NK-92 (cell line): ENCODE results near the gene MGAT4B.

Source experiments
- DNase-seq: peaks from one replicate; lab custom pipeline; 2025; ENCODE audit not compliant: unreplicated experiment; lab: John Stamatoyannopoulos, UW

The MGAT4B gene

DNA sequence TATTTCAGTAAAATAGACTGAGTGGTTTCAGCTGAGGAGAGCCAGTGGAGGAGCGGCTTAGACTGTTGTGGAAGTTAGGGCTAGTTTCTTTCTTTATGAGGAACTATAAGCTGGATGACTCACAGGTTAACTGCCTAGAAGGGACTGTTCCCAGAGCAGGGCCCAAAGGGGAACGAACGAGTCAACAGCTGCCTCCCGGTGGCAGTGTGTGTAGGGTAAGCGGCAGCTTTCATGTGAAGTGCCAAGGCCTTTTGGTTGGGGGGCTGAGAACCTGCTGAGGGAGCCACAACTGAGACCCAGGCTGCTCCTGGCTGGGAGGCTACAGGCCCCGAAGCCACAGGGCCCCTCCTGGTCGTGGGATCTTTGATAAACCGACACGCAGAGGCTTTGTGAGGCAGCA is 21.0 kb upstream of the MGAT4B start:
- no peak for DNase-seq

DNA sequence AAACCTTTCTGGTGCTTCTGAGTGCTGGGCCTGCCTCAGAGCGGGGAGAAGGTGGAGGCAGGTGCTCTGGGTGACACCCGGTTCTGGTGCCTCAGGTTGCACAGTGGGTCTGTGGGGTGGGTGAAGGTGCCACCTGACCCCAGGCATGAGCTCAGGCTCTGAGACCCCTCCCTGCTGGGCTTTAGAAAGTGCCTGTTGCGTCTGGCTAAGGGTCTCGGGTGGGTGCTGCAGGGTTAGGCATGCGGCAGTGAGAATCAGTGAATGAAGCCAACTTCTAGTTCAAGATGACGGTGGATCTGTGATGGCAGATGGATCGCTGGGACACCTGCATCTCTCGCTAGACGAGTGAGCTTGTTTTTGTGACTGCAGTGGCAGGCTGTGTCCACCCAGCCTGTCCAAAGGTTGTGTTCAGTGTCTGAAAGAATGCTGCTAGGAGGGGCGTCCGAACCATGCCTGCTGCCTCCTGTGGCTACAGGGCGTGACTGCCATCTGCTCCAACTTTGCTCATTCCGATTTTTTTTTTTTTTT is 19.1 kb upstream of the MGAT4B start:
- no peak for DNase-seq

DNA sequence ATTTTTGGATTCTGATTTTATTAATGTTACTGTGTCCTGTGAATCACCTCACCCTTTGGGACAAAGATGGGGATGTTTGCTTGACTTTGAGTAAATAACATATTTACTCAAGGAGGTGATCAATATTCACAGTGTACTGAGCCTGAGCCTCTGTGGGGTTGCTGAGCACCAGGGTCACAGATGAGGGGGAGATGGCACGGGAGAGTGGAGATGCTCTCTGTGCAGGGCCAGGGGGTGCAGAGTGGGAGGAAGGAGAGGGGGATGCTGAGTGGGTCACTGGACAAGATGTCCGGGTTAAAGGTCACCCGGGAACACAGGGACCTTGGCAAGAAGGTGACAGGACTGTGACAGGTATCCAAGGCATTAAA is 18.1 kb upstream of the MGAT4B start:
- no peak for DNase-seq

DNA sequence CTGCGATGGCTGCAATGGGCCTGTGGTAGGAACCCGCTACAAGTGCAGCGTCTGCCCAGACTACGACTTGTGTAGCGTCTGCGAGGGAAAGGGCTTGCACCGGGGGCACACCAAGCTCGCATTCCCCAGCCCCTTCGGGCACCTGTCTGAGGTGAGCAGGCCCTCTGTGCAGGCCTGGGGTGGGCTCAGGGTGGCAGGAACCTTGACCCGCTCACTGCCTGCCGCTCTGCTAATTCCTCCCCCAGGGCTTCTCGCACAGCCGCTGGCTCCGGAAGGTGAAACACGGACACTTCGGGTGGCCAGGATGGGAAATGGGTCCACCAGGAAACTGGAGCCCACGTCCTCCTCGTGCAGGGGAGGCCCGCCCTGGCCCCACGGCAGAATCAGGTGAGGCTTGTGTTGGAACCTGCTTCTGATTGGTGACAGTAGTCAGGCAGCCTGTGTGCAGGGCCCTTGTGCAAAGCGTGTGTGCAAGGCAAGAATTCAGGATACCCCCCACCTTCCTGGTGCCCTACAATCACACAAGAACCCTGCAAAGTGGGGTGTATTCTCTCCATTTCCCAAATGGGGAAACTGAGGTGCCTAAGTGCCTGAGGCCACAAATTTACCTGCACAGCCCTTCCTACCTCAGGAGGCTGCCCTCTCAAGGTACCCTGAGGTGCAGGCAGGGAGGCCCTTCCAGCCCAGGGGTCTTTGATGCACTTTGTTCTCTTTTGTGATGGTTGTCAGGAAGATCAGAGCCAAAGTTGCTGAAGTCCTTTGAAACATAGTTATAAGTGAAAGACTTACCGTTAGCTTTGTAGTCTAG is 17.5 kb upstream of the MGAT4B start:
- DNase-seq: no peak

DNA sequence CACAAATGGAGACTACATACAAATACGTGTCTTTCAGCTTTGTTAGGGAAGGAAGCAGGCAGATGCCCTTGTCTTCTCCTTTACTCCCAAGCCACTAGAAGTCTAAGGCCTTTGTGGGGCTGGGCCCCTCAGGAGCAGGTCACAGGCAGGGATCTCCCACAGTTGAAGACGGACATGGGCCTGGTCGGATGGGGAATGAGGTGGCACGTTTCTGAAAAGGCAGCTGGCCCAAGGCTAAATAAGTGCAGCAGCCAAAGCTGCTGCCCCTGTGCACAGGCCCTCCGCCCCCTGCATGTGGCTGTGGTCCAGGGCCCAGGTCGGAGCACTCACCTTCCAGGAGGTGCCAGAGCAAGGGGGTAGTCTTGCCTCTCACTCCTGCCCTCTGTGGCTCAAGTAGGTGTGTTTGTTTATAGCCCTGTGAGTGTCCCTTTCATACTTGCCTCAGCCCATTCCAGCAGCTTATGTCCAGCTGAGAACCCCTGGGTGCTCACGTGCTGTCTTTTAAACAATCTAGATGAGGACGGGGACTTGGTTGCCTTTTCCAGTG is 15.9 kb upstream of the MGAT4B start:
- DNase-seq: no peak

DNA sequence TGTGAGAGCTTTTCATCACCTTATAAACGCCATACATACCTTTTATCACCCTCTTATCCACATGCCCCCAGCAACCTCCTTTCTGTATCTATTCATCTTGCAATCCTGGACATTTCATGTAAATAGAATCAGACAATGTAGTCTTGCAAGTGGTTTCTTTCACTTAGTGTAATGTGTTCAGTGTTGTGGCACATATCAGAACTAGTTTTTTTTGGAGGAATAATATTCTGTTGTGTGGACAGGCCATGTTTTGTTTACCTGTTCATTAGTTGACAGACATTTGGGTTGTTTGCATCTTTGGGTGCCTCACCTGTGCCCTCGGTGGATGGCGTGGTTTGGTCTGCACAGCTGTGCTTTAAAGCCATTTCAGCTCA is 15.4 kb upstream of the MGAT4B start:
- no peak for DNase-seq

DNA sequence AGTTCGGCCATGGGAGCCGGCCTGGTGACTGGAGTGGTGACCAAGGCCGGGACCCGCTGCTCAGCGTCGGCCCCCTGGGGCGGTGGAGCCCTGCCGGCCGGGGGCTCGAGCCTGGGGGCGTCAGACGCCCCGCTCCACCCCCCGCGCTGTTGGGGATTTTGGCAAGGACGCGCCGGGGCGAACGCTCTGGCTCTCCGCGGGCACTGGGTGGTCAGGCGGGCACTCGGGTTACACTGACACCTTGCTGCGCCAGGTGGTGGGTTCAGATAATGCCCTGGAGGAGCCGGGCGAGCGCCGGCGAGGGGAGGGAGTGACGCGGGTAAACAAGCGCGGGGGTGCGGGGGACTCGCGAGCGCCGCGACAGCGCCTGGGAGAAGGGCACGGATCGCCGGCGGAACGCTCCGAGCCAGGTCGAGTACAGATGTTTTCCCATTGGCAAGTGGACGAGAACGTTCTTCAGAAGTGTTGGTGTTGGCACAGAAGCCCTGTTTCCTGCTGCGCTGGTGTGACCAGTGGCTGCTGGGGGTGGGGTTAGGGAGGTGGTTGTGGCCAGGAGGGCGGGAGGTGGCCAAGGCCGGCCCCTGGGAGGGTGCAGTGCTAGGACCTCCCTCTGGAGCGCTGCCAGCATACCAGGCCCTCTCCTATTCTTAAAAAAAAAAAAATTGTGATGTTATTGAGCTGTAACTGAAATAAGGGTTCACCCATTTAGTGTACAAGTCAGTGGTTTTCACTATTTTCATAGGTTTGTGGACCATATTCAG is 14.8 kb upstream of the MGAT4B start:
- no peak for DNase-seq

DNA sequence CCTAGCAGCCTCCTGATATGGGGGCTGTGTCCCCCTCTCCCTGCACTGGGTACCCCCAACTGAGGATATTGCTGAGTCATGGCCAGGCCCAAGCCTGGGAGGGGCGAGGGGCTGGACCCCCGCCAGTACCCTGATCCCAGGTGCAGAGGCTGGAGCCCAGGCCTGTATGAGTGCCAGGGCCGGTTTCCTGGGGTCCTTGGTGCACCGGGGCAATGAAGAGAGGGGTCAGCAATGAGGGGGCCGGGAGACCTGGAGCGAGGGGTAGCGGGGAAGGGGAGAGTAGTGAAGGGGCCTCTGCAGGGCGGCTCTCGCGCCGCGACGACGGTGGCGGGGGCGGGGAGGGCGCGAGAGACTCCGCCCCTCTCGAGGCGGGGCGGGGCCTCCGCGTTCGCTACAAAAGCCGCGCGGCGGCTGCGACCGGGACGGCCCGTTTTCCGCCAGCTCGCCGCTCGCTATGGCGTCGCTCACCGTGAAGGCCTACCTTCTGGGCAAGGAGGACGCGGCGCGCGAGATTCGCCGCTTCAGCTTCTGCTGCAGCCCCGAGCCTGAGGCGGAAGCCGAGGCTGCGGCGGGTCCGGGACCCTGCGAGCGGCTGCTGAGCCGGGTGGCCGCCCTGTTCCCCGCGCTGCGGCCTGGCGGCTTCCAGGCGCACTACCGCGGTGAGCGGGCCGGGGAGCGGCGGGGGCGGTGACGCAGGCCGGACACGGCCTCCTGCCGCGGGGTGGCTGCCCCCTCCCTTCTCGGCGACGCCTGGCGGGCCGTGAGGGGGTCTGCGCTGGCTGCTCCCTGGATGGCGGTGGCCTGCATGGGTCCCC is 14.0 kb upstream of the MGAT4B start, which contains the start of gene SQSTM1:
TSS of gene SQSTM1 (plus strand) at position 423 of the 815 bp plus-strand sequence. CDS start at position 455, 32 bp downstream.
- DNase-seq: no peak

DNA sequence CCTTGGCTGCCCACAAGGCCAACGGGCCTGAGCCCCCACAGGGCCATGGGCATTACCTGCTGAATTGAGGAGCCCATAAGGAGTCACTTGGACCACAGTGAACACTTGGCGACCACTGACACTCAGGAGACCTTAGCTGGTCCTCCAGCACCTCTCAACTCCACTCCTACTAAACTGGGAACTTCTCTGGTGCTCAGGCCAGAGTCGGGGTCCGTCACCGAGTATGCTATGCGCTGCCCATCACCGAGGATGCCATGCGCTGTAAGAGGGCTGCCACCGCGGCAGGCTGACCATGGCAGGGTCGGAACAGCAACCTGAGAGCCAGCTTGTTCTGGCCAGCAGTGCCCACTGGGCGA is 13.4 kb upstream of the MGAT4B start:
- no peak for DNase-seq

DNA sequence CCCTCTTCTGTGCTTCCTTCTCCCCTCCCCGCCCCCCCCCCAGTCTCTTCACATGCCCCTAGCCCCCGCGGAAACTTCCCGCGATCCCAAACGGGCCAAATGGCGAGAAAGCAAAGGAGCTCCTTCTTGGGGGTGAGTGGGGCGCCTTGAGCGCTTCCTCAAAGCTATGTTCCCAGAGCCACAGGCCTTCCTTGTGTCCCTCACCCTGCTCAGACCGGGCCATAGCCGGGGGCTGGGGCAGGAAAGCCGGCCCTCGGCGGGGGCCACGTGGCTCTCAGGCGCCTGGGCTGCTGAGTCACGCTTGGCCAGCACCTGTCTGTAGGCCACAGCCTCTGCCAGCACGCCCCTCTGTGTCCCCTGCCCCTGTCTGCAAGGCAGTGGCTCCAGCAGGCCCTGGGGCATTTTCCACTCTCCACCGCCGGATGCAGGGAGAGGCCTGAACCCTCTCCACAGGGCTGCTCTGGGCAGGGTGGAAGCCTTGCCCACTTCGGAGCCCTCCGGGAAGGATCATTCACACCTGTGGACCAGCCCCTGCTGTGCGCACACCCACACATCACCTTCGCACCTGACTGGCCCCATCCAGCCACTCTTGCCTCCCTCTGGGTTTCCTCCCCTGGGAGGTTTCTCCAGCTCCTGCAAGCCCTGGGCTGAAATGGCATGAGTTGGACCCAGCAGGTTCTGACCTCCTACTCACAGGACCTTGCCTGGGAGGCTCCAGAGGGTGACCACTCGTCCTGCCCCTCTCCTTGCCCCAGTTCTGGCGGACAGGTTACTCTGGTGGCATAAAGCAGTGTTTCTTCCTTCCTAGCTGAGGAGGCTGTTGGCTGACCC is 12.8 kb upstream of the MGAT4B start:
- DNase-seq: no peak

DNA sequence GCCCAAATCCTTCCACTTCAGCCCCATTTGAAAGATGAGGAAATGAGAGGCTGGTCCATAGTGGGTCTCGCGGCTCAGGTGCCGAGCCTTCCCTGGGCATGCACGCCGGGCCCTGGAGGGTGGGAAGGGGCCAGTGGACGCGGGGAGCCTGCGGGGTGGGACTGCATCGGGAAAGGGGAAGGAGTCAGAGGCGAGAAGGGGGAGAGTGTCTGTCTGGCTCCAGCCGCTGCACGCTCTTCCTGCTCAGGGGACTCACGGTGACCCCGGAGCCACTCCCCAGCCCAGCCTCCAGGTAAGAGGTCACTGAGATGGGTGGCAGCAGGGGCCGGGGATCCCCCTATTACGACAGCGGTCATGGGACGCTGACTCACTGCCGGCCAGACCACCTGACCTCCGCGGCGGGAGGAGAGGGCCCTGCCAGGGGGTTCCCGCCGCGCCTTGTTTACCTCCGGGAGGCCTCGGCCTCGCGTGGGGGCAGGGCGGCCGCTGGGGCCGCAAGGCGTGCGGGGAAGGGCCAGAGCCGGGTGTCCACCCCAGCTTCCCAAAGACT is 12.2 kb upstream of the MGAT4B start:
- DNase-seq: no peak

DNA sequence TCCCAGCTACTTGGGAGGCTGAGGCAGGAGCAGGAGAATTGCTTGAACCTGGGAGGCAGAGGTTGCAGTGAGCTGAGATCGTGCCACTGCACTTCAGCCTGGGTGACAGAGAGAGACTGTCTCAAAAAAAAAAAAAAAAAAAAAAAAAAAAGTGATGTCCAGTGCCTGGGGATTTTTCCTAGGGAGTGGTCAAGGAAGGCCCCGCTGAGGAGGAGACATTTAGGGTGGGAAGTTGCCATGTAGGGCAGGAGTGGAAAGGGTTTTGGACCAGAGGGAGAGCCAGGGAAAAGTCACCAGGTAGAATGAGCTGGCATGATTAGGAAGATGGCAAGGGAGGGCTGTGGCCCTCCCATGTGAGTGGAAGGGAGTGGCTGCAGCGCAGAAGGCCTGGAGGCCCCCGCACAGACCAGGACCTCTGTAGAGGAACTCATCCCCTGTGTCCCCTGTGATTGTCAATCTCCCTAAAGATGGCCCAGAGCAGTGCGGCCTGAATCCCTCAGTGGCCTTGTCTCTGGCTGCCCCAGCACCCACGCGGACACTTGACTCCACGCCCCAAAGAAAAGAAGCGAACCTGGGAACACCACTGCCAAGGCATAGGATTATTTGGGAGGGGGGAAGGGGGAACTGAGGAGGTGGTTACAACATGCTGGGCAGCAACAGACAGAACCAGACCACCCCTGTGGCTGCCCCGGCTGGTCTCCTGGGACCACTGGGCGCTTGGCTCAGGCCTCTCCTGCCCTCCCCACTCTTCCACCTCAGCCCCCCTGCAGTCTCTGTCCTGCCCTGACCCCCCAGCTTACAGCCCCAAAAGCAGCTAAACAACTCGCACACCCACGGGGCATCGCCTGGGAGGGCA is 11.5 kb upstream of the MGAT4B start:
- DNase-seq: no peak

DNA sequence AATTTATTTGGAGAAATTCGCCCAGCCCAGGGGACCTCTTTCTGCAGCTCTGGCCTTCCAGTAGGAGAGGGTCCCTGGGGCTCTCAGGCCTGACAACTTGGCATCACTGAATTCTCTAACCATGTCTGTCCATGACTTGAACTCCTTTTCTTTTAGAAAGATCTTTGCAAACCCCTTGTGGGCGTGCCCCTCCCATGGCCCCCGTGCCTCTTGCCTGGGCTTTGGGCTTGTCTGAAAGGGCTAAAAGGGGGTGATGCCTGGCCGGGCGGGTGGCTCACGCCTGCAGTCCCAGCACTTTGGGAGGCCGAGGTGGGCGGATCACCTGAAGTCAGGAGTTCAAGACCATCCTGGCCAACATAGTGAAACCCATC is 10.8 kb upstream of the MGAT4B start:
- no peak for DNase-seq

DNA sequence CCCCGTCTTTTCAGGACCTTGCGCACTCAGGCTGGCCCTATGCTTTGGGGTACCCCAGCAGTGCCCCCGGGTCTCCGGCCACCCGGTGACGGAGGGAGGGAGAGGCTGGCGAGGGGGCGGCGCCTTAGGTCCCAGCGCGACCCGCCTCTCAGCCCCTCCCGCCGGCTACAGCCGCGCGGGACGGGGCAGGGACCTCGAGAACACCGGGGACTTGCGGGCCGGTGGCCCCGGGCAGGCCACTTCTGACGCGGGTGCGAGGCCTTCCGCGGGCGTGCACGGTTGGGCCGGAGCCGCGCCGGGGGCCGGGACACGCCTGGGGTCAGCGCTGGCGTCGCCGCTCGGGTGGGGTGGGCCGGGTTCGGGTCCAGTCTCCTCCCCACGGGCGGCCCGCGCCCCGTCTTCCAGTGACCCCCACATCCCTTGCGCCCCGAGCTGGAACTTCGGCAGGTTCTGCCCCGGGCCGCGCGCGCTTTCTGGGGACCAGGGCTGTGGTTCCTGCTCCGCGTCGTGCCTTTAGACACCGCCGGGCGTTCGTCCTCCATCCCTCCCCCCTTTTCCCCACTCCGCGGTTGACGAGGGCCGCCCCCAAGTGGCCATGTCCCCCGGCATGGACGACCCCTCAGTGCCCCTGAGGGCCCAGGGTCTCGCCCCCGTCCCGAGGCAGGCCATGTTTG is 10.3 kb upstream of the MGAT4B start:
- DNase-seq: no peak

DNA sequence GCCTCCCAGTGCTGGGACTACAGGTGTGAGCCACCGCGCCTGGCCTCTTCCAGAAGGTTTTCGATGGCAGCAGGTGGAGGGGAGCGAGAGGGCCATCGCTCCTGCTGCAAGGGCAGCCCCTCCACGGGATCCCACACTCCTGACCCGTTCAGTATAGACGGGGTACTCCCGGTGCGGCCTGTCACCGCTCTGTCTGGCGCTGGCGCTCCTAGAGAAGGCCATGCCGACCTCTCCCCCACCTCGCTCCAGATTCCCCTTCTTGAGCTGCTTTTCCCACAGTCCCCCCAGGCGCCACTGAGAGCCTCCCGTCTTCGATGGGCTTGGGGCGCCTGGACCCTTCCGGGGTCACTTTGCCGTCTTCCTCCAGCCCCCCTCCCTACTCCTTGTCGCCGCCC is 9.7 kb upstream of the MGAT4B start:
- DNase-seq: no peak

DNA sequence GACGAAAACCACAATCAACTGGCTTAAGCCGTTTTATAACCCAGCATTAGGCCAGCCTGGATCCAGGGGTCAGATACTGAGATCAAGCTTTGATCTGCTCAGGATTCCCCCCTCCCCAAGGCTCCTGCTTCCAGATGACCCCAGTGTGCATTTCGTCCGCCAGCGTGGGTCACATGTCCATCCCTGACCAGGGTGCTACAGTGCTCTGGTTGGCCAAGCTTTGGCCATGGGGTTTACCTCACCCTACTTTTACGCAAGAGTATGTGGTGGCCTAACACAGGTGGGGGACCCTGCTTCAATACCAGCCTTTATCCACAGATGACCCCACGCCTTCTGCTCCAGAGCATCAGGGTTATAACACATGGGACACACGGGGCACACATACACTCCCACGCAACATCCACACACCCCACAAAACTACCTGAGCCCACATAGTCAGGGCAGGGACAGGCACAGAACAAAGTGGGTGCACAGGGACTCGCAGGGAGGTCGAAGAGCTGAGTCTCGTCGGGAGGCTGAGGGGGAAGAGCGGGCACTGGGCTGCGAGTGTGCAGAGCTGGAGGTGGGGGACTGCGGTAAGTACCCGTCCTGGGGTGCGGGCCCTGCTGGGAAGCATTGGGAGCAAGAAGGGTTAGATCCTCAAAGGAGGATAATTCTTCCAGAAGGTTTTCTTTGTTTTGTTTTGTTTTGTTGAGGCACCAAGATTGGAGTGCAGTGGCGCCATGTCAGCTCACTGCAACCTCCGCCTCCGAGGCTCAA is 9.0 kb upstream of the MGAT4B start:
- no peak for DNase-seq

DNA sequence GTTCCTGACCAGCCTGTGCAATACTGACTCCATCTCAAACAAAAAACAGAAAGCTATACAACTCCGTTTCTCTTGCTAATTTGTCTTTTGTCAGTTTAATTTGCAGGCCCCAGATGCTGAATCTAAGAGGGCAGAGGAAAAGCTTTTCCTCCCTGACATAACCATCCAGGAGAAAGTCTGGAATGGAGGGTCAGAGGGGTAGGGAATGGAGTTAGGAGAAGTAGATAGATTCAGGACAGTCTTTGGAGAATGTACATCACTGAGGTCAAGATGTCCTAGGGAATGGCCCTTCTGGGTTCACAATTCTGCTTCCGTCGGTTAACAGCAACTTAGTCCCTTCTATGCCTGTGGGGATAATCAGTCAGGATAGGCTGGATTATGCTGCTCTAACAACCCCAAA is 7.4 kb upstream of the MGAT4B start:
- no peak for DNase-seq
